SJCRH30 (cell line): ENCODE measurements around the gene C6orf47. TPM values are rescaled to one million over a fixed set of nuclear protein-coding genes. Genes with fewer than 3 reads are reported as not detected.

ENCODE experiments used
- DNase-seq, 2 experiments: peaks; one replicate each; pipeline ENCODE4 v3.0.0-alpha.2; 2015 to 2020
- H3K27ac ChIP-seq: fragments of 250-450 bp; sonication (Bioruptor Pico); 2 replicates; pipeline ENCODE4 v1.5.1; 2020; ENCODE audit warnings: mild to moderate bottlenecking, moderate library complexity
- H3K27me3 ChIP-seq: fragments of 250-450 bp; sonication (Bioruptor Pico); 2 replicates; pipeline ENCODE4 v1.5.1; 2020; ENCODE audit warnings: mild to moderate bottlenecking, moderate library complexity
- H3K36me3 ChIP-seq: fragments of 250-450 bp; sonication (Bioruptor Pico); 2 replicates; pipeline ENCODE4 v1.5.1; 2020; ENCODE audit warnings: mild to moderate bottlenecking, moderate library complexity
- H3K4me1 ChIP-seq: fragments of 250-450 bp; sonication (Bioruptor Pico); 2 replicates; pipeline ENCODE4 v1.5.1; 2020; ENCODE audit warnings: mild to moderate bottlenecking, moderate library complexity
- H3K4me3 ChIP-seq: fragments of 250-450 bp; sonication (Bioruptor Pico); 2 replicates; pipeline ENCODE4 v1.5.1; 2020; ENCODE audit warnings: mild to moderate bottlenecking, moderate library complexity
- H3K9me3 ChIP-seq: fragments of 250-450 bp; sonication (Bioruptor Pico); replicated peaks from 2 replicates; pipeline ENCODE4 v1.5.1; 2020; ENCODE audit warnings: mild to moderate bottlenecking, moderate library complexity
- total RNA-seq: library from RNA; depleted of rRNA; stranded (reverse); fragments of >200 nt; shearing (Covaris generic); gene quantifications from 2 replicates; pipeline ENCODE4 v1.2.3, GENCODE V29; 2014

Gene C6orf47
- total RNA-seq, 1 experiment from 2014 or later = 19.0 TPM

GRCh38 chr6:31676322-31676903, 15.8 kb upstream of the C6orf47 start:
- Histone ChIP-seq H3K4me1 (no peaks in the 10 kb centered on the region), H3K36me3 (peaks cover 6% of the 10 kb centered on the region; the same call in 1 of the 2 replicates), H3K4me3 (no peak overlapping the region)

GRCh38 chr6:31669676-31670075, 9.1 kb upstream of the C6orf47 start, which contains the start of gene LY6G5B:
TSS of gene LY6G5B (plus strand) at chr6:31669976. CDS start at chr6:31670951, 975 bp downstream.
- Histone ChIP-seq H3K27ac (no peak within 1 kb of the TSS), H3K4me3 (no peak within 1 kb of the TSS), H3K4me1 (no peaks in the 10 kb centered on the region), H3K36me3 (peaks cover 46% of the 10 kb centered on the region), H3K9me3 (no peaks in the 10 kb centered on the region), H3K27me3 (no peaks in the 10 kb centered on the region)
- DNase-seq = no peak

More at GRCh38 chr6:31676322-31676903, 15.8 kb upstream of the C6orf47 start:
- Histone ChIP-seq H3K27me3 (no peaks in the 10 kb centered on the region), H3K27ac (no peak overlapping the region), H3K9me3 (no peaks in the 10 kb centered on the region)
- DNase-seq = no peak

GRCh38 chr6:31666337-31666965, 5.9 kb upstream of the C6orf47 start:
- no peak for DNase-seq
- no peaks in the 10 kb centered on the region for H3K27me3 ChIP-seq
- peaks cover 48% of the 10 kb centered on the region for H3K36me3 ChIP-seq
- H3K27ac ChIP-seq = peak overlapping the region; percentile 96
- peak overlapping the region; percentile 86 for H3K4me3 ChIP-seq
- peaks cover 5% of the 10 kb centered on the region for H3K4me1 ChIP-seq
- no peaks in the 10 kb centered on the region for H3K9me3 ChIP-seq

GRCh38 chr6:31665501-31666336, 5.1 kb upstream of the C6orf47 start, which contains the start of gene CSNK2B:
TSS of gene CSNK2B (plus strand) at chr6:31666080. CDS start at chr6:31666832, 752 bp downstream.
- peaks cover 43% of the 10 kb centered on the region for H3K36me3 ChIP-seq
- H3K9me3 ChIP-seq = no peaks in the 10 kb centered on the region
- H3K27ac ChIP-seq = peak within 1 kb of the TSS; percentile 96
- peak within 1 kb of the TSS; percentile 86 for H3K4me3 ChIP-seq
- H3K4me1 ChIP-seq = peaks cover 5% of the 10 kb centered on the region
- peak; percentile 97 for DNase-seq
- H3K27me3 ChIP-seq = no peaks in the 10 kb centered on the region

- H3K4me1 ChIP-seq = peaks cover 5% of the 10 kb centered on the region
- DNase-seq = peak; percentile 87 to 93
- peak within 1 kb of the TSS; percentile 96 for H3K27ac ChIP-seq
- H3K27me3 ChIP-seq = no peaks in the 10 kb centered on the region
- peaks cover 38% of the 10 kb centered on the region for H3K36me3 ChIP-seq
- H3K4me3 ChIP-seq = peak within 1 kb of the TSS; percentile 86
- no peaks in the 10 kb centered on the region for H3K9me3 ChIP-seq
These were observed 4.4 kb upstream of the C6orf47 start, which contains the start of gene GPANK1 for GRCh38 chr6:31664790-31665500. TSS of gene GPANK1 (minus strand) at chr6:31664997. CDS start at chr6:31664478, 519 bp downstream.

- Histone ChIP-seq H3K4me1 (peaks cover 8% of the 10 kb centered on the region), H3K4me3 (peak overlapping the region; percentile 86), H3K36me3 (peaks cover 31% of the 10 kb centered on the region), H3K9me3 (no peaks in the 10 kb centered on the region), H3K27me3 (no peaks in the 10 kb centered on the region), H3K27ac (peak overlapping the region; percentile 96)
- DNase-seq = peak; percentile 37 to 52
These were observed 3.6 kb upstream of the C6orf47 start for GRCh38 chr6:31663961-31664789.

- Histone ChIP-seq H3K27ac (no peak overlapping the region; the same call in 1 of the 2 replicates), H3K36me3 (peaks cover 23% of the 10 kb centered on the region), H3K4me1 (peaks cover 8% of the 10 kb centered on the region), H3K27me3 (no peaks in the 10 kb centered on the region), H3K9me3 (no peaks in the 10 kb centered on the region), H3K4me3 (peak overlapping the region; percentile 86)
- no peak for DNase-seq
These were observed 2.8 kb upstream of the C6orf47 start for GRCh38 chr6:31663126-31663960.

- Histone ChIP-seq H3K27ac (no peak overlapping the region), H3K27me3 (no peaks in the 10 kb centered on the region), H3K9me3 (no peaks in the 10 kb centered on the region), H3K4me1 (peaks cover 8% of the 10 kb centered on the region), H3K4me3 (no peak overlapping the region), H3K36me3 (peaks cover 17% of the 10 kb centered on the region)
- no peak for DNase-seq
These were observed 1.6 kb upstream of the C6orf47 start for GRCh38 chr6:31662124-31662723.

- Histone ChIP-seq H3K27ac (peak overlapping the region; percentile 78), H3K36me3 (peaks cover 14% of the 10 kb centered on the region; the same call in 1 of the 2 replicates), H3K4me1 (peaks cover 8% of the 10 kb centered on the region), H3K4me3 (peak overlapping the region; percentile 72), H3K9me3 (no peaks in the 10 kb centered on the region), H3K27me3 (no peaks in the 10 kb centered on the region)
- no peak for DNase-seq
These were observed 915 bp upstream of the C6orf47 start for GRCh38 chr6:31661262-31662123.

GRCh38 chr6:31659649-31660380, 763 bp downstream of the C6orf47 start:
- peak overlapping the region; percentile 72 for H3K4me3 ChIP-seq
- peak overlapping the region; percentile 78 for H3K27ac ChIP-seq
- DNase-seq = no peak
- H3K27me3 ChIP-seq = no peaks in the 10 kb centered on the region
- peaks cover 8% of the 10 kb centered on the region for H3K4me1 ChIP-seq
- H3K36me3 ChIP-seq = peaks cover 12% of the 10 kb centered on the region; the same call in 1 of the 2 replicates
- no peaks in the 10 kb centered on the region for H3K9me3 ChIP-seq

GRCh38 chr6:31658983-31659648, 1.5 kb downstream of the C6orf47 start:
- DNase-seq = no peak
- Histone ChIP-seq H3K27ac (no peak overlapping the region), H3K4me3 (peak overlapping the region; percentile 72), H3K9me3 (no peaks in the 10 kb centered on the region), H3K36me3 (peaks cover 12% of the 10 kb centered on the region; the same call in 1 of the 2 replicates), H3K27me3 (no peaks in the 10 kb centered on the region), H3K4me1 (peaks cover 7% of the 10 kb centered on the region)
